Activated gamma-delta T cell (primary cell): Measurements from ENCODE around the gene CPNE2.
"Not testable (repeated sequence)": the region's sequence is repeated elsewhere in the genome, so short reads cannot be mapped to it uniquely, and the experiment has no call there.

ENCODE experiments used
- DNase-seq: peaks from one replicate; lab custom pipeline; 2025; lab: John Stamatoyannopoulos, UW
- total RNA-seq, 2 donors: gene quantifications; one replicate each; lab custom pipeline; 2026; lab: John Stamatoyannopoulos, UW

The CPNE2 gene
- total RNA-seq: 8.4 to 12.4 reads per million in 2 donors

- DNase-seq: peak; percentile 29
These were observed at the start of gene CPNE2 for GRCh38 chr16:57091975-57092785. TSS of gene CPNE2 (plus strand) at chr16:57092583. CDS start at chr16:57110743, 18,160 bp downstream.

- no peak for DNase-seq
These were observed 49.1 kb upstream of the CPNE2 start for GRCh38 chr16:57043248-57043647.

GRCh38 chr16:57044931-57045693 is 47.3 kb upstream of the CPNE2 start:
- DNase-seq: no peak

- DNase-seq: no peak
These were observed 46.5 kb upstream of the CPNE2 start for GRCh38 chr16:57045694-57046381.

- no peak for DNase-seq
These were observed 44.3 kb upstream of the CPNE2 start for GRCh38 chr16:57048095-57048494.

GRCh38 chr16:57049678-57050077 is 42.7 kb upstream of the CPNE2 start:
- no peak for DNase-seq

GRCh38 chr16:57051696-57052228 is 40.6 kb upstream of the CPNE2 start:
- no peak for DNase-seq

GRCh38 chr16:57053206-57053605 is 39.2 kb upstream of the CPNE2 start:
- no peak for DNase-seq

- no peak for DNase-seq
These were observed 38.0 kb upstream of the CPNE2 start for GRCh38 chr16:57054338-57054737.

GRCh38 chr16:57054771-57055170 is 37.6 kb upstream of the CPNE2 start:
- no peak for DNase-seq

- no peak for DNase-seq
These were observed 36.7 kb upstream of the CPNE2 start for GRCh38 chr16:57055671-57056070.

- no peak for DNase-seq
These were observed 34.0 kb upstream of the CPNE2 start for GRCh38 chr16:57058291-57058861.

- no peak for DNase-seq
These were observed 31.9 kb upstream of the CPNE2 start for GRCh38 chr16:57060323-57061083.

GRCh38 chr16:57061084-57061905 is 31.1 kb upstream of the CPNE2 start:
- DNase-seq: no peak

GRCh38 chr16:57062329-57062728 is 30.1 kb upstream of the CPNE2 start:
- DNase-seq: no peak

- DNase-seq: not testable (repeated sequence)
These were observed 29.2 kb upstream of the CPNE2 start for GRCh38 chr16:57063189-57063588.

- DNase-seq: no peak
These were observed 27.4 kb upstream of the CPNE2 start for GRCh38 chr16:57064995-57065394.

- DNase-seq: no peak
These were observed 25.8 kb upstream of the CPNE2 start for GRCh38 chr16:57066625-57067024.

GRCh38 chr16:57067347-57067746 is 25.0 kb upstream of the CPNE2 start:
- no peak for DNase-seq

GRCh38 chr16:57069053-57069452 is 23.3 kb upstream of the CPNE2 start:
- DNase-seq: no peak
